Gastrocnemius medialis (tissue), 4 donors: ENCODE results near the gene OTOP3. TPM values are rescaled to one million over a fixed set of nuclear protein-coding genes. Genes with fewer than 3 reads are reported as not detected.

ENCODE experiments used
- ATAC-seq, 2 donors: fragments of 150-250 bp; one replicate each; pipeline ENCODE4 v1.9.1; 2016
- DNase-seq, 2 donors: peaks; one replicate each; pipeline ENCODE4 v3.0.0-alpha.2; 2019
- H3K27ac ChIP-seq, 4 donors: fragments of 200-600 bp; sonication (generic); 1 replicate in 1 of 4; 2 replicates in 3 of 4; pipeline ENCODE4 v1.5.1; 2016 to 2018; ENCODE audit warnings: mild to moderate bottlenecking in 2 of 4, moderate library complexity in 1 of 4
- H3K27me3 ChIP-seq, 3 donors: fragments of 200-600 bp; sonication (generic) in 2 of 3; 1 replicate in 1 of 3; 2 replicates in 2 of 3; pipeline versions ENCODE4 v1.5.1 to v1.6.0; 2016 to 2019; ENCODE audit warnings: mild to moderate bottlenecking in 1 of 3, moderate library complexity in 1 of 3
- H3K36me3 ChIP-seq, 2 donors: fragments of 200-600 bp; sonication (generic) in 1 of 2; one replicate each; pipeline ENCODE4 v1.5.1; 2017 to 2018
- H3K4me1 ChIP-seq, 2 donors: fragments of 200-600 bp; sonication (generic) in 1 of 2; one replicate each; pipeline ENCODE4 v1.5.1; 2016 to 2017; ENCODE audit warnings: mild to moderate bottlenecking in 2 of 2
- H3K4me3 ChIP-seq, 4 donors: fragments of 200-600 bp; sonication (generic) in 3 of 4; 1 replicate in 1 of 4; 2 replicates in 3 of 4; pipeline ENCODE4 v1.5.1; 2016 to 2019; ENCODE audit warnings: mild to moderate bottlenecking in 2 of 4
- H3K9me3 ChIP-seq, 3 donors: fragments of 200-600 bp; sonication (generic) in 2 of 3; 1 replicate in 1 of 3; 2 replicates in 2 of 3; pipeline ENCODE4 v1.5.1; 2016 to 2019
- CTCF ChIP-seq, 5 experiments: fragments of 450-650 bp in 3 of 5; fragments of 200-600 bp in 2 of 5; sonication (generic) in 2 of 5; IDR thresholded peaks in 4 of 5; conservative IDR thresholded peaks in 1 of 5; 1 replicate in 4 of 5; 2 replicates in 1 of 5; pipeline ENCODE4 v1.5.1; 2016 to 2019; ENCODE audit warnings: antibody characterized with exemption in 5 of 5, mild to moderate bottlenecking in 3 of 5, moderate library complexity in 3 of 5
- POLR2A ChIP-seq, 2 donors: fragments of 450-650 bp; IDR thresholded peaks; one replicate each; pipeline ENCODE4 v1.6.1; 2017; ENCODE audit warnings: antibody characterized with exemption in 2 of 2, mild to moderate bottlenecking in 2 of 2, moderate library complexity in 2 of 2
- in situ Hi-C, 4 donors: fragments of 200-750 bp; cut with MboI; loops; one replicate each; pipeline versions ENCODE4 v1.15.0 to v1.8.0; 2017; ENCODE audit warnings: low sequenced_read_pairs in 4 of 4
- intact Hi-C: fragments of 100-400 bp; cut with DNase I; formaldehyde crosslinking; loops from one replicate; pipeline ENCODE4 v1.15.1; 2023; ENCODE audit warnings: low total_unique reads
- total RNA-seq, 4 donors: library from RNA; depleted of rRNA; stranded (reverse); fragments of >200 nt; gene quantifications; one replicate each; pipeline versions ENCODE4 v1.1.0 to v1.2.3, GENCODE V29; 2016

OTOP3 gene
- total RNA-seq, 4 donors from 2014 or later, result not detected

- no peak overlapping the region for H3K27ac ChIP-seq
- H3K9me3 ChIP-seq, result no peaks in the 10 kb centered on the region
- H3K4me3 ChIP-seq, result no peak overlapping the region
- H3K4me1 ChIP-seq, result no peaks in the 10 kb centered on the region
- no peaks in the 10 kb centered on the region for H3K36me3 ChIP-seq
- no peaks in the 10 kb centered on the region for H3K27me3 ChIP-seq
- TF ChIP-seq CTCF (IDR thresholded peaks at IDR 0.05 in 4 of 5, conservative IDR thresholded peaks at IDR 0.05 in 1 of 5) (no peak), POLR2A (IDR thresholded peaks at IDR 0.05) (no peak)
- intact Hi-C loops (loop anchor here (5.0 to 10.0 kb wide), 2 partner anchors 168 to 215 kb away; partner anchors contain the start of gene NHERF1), in situ Hi-C loops (loop anchor here in 1 of 4 donors (25.0 kb wide), 1 partner anchor 227 kb away; the partner anchor contains the start of gene SUMO2)
- ATAC-seq (no peak), DNase-seq (no peak)
Measured at GRCh38 chr17:74959826-74960515, 24.3 kb downstream of the OTOP3 start.

DNA sequence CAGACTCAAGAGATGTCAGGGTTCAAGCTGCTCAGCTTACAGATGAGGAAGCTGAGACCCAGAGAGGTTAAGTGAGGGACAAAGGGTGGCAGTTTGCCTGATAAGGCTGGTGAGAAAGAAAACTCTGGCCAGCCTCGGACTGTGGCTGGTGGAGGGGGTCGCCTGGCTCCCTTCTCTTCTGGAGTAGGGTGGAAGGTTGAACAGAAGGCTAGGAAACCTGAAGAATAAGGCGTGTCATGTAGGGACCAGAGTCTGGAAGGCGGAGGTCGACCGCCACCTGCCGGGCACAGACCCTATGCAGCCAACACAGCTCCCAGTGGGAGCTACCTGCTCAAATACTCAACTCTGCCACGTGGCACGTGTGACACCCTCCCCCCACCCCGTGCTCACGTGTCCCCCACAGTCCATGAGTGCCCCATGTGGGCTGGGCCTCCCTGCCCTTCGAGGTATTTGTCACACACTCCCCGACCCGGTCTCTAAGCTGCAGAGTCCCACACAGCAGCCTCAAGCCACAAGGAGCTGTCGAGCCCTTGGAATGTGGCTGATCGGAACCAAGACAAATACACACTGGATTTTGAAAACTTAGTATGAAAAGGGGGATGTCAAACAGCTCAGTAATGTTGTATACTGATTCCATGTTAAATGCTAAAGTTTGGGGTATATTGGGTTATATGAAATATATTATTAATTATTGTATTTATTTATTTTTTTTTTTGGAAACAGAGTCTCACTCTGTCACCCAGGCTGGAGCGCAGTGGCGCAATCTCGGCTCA lies 25.1 kb downstream of the OTOP3 start:
- DNase-seq (no peak), ATAC-seq (no peak)
- no peaks in the 10 kb centered on the region for H3K36me3 ChIP-seq
- no peak overlapping the region for H3K4me3 ChIP-seq
- in situ Hi-C loops, result loop anchor here in 1 of 4 donors (25.0 kb wide), 1 partner anchor 227 kb away; the partner anchor contains the start of gene SUMO2
- TF ChIP-seq CTCF (IDR thresholded peaks at IDR 0.05 in 4 of 5, conservative IDR thresholded peaks at IDR 0.05 in 1 of 5), result no peak
- TF ChIP-seq POLR2A (IDR thresholded peaks at IDR 0.05), result no peak
- H3K27ac ChIP-seq, result no peak overlapping the region
- intact Hi-C loops, result loop anchor here (1.0 kb wide), 3 partner anchors 27 to 241 kb away; partner anchors contain the start of gene CDR2L
- H3K9me3 ChIP-seq, result no peaks in the 10 kb centered on the region
- H3K4me1 ChIP-seq, result no peaks in the 10 kb centered on the region
- H3K27me3 ChIP-seq, result no peaks in the 10 kb centered on the region

GRCh38 chr17:74961657-74962350 lies 26.1 kb downstream of the OTOP3 start:
- in situ Hi-C loops (loop anchor here in 1 of 4 donors (25.0 kb wide), 1 partner anchor 225 kb away; the partner anchor contains the start of gene SUMO2), intact Hi-C loops (loop anchor here (1.0 kb wide), 3 partner anchors 25 to 239 kb away; partner anchors contain the start of gene CDR2L)
- no peak overlapping the region for H3K4me3 ChIP-seq
- ATAC-seq (peak; percentile 93 to 96), DNase-seq (peak; percentile 71 to 78)
- H3K27ac ChIP-seq, result no peak overlapping the region
- no peak for TF ChIP-seq POLR2A (IDR thresholded peaks at IDR 0.05)
- TF ChIP-seq CTCF (IDR thresholded peaks at IDR 0.05 in 4 of 5, conservative IDR thresholded peaks at IDR 0.05 in 1 of 5), result peak; percentile 64 to 90 (median 85)
- H3K9me3 ChIP-seq, result no peaks in the 10 kb centered on the region
- H3K27me3 ChIP-seq, result no peaks in the 10 kb centered on the region
- no peaks in the 10 kb centered on the region for H3K4me1 ChIP-seq
- H3K36me3 ChIP-seq, result no peaks in the 10 kb centered on the region

GRCh38 chr17:74962622-74963394 lies 27.1 kb downstream of the OTOP3 start:
- no peak overlapping the region for H3K27ac ChIP-seq
- no peak for DNase-seq
- no peaks in the 10 kb centered on the region for H3K9me3 ChIP-seq
- no peak for ATAC-seq
- TF ChIP-seq POLR2A (IDR thresholded peaks at IDR 0.05) (no peak), CTCF (IDR thresholded peaks at IDR 0.05 in 4 of 5, conservative IDR thresholded peaks at IDR 0.05 in 1 of 5) (no peak)
- intact Hi-C loops (no loop called here), in situ Hi-C loops (loop anchor here in 1 of 4 donors (25.0 kb wide), 1 partner anchor 224 kb away; the partner anchor contains the start of gene SUMO2)
- H3K4me1 ChIP-seq, result no peaks in the 10 kb centered on the region
- no peak overlapping the region for H3K4me3 ChIP-seq
- H3K36me3 ChIP-seq, result no peaks in the 10 kb centered on the region
- no peaks in the 10 kb centered on the region for H3K27me3 ChIP-seq
